Limb (tissue), 2 donors: Measurements from ENCODE around the gene UVSSA.

Experiments
- DNase-seq, 2 donors: peaks; one replicate each; pipeline ENCODE4 v3.0.0-alpha.2; 2016; ENCODE audit errors: extremely low spot score in 2 of 2

UVSSA gene, protein sequence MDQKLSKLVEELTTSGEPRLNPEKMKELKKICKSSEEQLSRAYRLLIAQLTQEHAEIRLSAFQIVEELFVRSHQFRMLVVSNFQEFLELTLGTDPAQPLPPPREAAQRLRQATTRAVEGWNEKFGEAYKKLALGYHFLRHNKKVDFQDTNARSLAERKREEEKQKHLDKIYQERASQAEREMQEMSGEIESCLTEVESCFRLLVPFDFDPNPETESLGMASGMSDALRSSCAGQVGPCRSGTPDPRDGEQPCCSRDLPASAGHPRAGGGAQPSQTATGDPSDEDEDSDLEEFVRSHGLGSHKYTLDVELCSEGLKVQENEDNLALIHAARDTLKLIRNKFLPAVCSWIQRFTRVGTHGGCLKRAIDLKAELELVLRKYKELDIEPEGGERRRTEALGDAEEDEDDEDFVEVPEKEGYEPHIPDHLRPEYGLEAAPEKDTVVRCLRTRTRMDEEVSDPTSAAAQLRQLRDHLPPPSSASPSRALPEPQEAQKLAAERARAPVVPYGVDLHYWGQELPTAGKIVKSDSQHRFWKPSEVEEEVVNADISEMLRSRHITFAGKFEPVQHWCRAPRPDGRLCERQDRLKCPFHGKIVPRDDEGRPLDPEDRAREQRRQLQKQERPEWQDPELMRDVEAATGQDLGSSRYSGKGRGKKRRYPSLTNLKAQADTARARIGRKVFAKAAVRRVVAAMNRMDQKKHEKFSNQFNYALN

DNA sequence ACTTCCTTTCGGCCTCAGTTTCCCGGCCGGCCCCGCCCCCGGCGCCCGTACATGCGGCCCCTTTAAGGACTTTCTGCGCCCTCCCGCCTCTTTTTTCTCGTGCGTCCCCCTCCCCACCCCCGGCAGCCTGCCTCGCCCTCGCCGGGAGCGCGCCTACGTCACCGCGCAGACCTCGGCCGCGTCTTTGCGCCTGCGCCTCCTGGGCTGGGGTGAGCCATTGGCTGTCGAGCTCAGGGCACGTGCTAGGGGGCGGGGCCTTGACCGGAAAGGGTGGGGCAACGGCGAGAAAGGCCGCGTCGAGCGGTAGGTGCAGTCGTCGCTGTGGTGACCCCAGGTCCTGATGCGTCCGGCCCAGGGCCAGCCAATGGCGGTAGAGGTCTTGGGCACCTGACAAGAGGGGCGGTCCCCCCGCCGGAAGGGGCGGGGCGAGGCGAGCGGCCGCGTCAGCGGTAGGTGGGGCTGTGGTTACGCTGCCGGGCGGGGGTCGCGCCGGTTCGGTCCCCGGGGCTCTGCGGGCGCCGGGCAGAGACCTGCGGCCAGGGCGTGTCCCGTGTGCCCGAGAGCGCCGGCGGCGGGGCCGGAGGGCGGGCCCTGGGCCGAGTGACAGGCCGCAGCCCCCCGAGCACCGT, at the start of gene UVSSA:
TSS of gene UVSSA (plus strand) at position 428 of the 629 bp plus-strand sequence. CDS start 884 bp downstream, outside the sequence.
- DNase-seq = peak; percentile 99 to 100

DNA sequence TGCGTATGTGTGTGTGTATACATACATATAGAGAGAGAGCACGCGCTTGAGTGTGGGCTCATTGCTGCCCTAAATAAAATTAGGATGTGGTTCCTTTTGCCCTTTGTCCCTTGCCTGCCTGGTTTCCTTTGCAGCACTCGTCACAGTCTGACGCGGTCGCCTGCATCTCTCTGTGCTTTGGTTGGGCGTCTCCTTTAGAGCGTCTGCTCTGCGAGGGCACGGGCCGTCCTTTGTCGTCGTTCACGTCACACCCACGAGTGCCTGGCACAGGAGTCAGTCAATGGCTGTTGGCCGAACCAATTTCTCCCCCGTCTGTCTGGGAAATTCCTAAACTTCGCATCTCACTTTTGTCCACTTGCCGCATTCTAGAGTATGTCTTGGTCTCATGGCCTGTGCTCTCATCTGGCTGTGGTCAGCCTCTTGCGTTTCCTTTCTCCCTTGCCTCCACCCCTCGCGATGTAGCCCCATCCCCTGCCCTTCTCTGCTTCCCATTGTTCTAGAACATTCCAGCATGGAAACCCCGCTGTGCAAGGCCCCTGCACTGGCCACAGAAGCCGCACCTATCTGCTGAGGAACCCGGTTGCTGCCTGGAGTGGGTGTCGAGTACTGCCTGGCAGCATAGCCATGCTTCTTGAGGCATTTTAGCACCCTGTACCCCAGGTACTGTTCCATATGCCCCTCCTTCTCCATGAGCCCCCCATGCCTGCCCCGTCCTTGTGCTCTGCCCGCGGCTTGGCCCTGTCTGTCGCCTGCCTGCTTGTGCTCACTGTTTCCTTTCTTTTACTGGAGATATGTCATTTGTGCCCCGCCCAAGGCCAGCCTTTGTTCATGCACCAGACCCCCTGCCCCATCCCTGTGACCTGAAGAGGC, 49.3 kb upstream of the UVSSA start:
- no peak for DNase-seq

DNA sequence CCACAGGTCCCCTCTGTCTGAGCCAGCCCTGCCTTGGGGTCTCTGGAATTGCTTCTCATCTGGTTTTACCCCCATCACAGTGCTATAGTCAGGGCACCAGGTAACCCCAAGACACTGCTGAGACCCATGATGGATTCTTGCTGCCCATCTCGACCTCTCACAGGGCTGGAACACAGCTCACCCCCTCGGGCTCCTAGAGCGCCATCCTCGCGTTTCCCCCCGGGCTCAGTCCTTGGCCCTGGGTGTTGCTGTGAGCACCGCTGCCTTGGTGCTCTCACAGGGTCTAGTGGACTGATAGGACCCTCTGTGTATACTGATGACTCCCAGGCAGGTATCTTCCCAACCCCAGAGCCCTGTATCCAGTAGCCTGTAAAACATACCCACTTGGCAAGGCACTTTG, 48.5 kb upstream of the UVSSA start:
- no peak for DNase-seq

DNA sequence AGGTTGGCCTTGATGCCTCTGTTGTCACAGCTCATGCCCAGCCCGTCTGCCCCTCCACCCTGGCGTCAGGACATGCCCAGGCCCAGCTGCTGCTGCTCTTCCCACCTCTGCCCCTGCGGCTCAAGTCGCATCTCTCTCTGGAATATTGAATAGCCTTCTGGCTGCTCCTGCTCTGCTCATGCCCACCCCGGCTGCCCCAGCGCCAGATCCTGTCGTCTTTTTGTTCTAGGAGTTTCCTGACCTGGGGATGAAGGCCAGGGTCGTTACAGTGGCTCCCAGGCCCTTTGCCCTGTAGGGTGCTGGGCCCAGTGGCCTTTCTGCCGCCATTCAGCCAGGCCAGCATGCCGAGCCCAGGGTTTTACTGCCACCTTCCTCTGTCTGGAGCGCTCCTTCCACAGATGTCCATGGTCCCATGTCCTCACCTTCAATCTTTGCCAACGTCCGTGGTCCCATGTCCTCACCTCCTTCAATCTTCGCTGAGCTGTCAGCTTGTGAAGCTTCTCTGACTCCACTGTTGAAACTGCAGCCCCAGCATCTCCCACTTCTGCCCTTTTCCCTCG, 47.6 kb upstream of the UVSSA start:
- DNase-seq = no peak

DNA sequence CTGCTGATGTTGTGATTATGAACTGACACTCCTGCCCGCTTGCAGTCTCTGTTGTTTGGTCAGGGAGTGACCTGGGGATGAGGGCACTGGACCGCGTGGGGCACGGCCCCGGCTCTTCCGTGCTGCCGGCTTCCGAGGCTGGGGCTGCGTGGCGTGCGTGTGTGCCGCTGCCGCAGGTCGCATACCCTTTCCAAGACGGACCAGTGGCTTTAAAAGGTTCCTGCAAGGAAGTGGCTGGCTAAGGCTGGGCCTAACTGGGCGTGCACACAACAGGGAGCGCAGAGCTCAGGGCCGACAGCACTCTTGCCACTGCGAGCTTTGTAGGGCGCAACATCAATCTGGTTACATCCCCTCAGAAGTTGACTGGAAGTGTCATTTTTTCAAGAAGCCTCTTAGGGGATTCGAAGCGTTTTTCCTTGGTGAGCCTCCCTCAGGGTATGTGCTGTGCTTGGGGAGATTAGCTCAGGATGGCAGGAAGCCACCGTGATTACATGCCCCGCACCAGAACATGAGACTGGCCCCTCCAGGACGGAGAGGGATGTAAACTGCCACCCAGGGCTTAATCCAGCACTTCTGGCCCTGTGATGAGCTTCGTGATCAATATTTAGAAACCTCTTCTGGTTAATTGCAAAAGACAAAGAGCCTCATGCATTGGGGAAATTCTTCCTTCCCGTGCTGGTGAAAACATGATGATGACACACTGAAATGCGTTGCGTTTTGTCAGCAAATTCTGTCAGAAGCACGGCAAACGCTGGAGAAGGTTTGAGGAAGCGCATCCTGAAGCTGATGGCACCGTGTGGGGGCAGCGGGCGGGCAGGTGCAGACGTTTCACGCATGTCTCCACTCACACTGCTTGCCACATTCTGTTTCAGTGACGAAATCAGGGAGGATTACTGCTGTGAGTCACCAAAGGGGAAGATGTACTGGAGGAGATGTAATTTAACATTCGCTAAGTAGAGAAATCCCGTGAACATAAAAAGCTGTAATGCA, 46.2 kb upstream of the UVSSA start:
- no peak for DNase-seq

DNA sequence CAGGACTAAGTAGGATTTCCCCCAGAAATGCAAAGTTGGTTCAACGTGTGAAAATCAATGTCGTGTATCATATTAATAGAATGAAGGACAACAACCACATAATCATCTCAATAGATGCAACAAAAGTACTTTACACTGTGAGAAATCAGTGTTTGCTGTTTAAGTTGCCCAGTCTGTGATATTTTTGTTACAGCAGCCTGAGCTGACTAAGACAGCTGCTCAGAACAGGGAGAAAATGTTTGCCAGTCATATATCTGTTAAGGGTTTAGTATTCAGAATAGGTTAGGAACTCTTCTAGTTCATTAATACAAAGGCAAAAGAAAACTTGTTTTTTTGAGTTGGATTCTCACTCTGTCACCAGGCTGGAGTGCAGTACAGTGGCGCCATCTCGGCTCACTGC, 44.8 kb upstream of the UVSSA start:
- no peak for DNase-seq

DNA sequence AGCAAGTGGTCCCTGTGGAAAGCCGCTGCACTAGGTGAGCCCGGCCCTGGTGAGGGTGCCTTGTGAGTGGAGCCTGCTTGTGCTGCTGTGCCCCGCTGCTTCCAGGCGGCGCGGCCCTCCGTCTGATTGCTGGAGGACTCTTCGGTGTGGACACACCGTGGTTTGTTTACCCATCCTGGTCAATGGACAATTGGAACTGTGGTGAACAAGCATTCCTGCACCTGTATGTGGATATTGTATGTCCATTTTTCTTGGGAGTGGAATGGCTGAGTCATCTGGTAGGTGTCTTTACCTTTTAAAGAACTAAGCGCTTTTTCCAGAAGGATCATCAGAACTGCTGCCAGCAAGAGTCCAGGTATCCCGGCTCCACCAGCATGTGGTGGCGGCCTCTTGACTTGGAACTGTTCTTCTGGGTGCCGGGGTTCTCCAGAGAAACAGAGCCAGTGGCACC, 41.7 kb upstream of the UVSSA start:
- DNase-seq = no peak

DNA sequence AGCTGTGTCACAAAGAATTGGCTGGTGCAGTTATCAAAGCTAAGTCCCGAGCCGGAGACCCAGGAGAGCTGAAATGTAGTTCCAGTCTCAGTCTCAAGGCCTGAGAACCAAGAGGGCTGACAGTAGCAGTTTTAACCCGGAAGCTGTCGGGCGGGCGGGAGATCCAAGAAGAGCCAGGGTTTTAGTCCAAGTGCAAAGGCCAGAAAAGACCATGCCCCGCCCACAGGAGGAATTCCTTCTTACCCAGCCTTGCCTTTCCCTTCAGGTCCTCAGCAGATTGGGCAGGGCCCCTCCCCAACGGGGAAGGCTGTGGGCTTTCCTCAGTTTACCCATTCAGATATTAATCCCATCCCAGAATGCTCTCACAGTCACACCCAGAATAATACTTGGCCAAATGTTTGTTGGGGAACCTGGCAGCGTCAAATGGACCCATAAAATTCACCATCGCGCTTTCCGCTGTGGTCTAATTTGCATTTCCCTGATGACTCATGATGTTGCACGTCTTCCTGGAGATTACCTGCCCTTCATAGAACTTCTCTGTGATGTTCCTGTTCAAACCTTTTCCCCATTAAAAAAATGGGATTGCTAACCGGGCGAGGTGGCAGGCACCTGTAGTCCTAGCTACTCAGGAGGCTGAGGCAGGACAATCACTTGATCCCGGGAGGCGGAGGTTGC, 41.1 kb upstream of the UVSSA start:
- no peak for DNase-seq

DNA sequence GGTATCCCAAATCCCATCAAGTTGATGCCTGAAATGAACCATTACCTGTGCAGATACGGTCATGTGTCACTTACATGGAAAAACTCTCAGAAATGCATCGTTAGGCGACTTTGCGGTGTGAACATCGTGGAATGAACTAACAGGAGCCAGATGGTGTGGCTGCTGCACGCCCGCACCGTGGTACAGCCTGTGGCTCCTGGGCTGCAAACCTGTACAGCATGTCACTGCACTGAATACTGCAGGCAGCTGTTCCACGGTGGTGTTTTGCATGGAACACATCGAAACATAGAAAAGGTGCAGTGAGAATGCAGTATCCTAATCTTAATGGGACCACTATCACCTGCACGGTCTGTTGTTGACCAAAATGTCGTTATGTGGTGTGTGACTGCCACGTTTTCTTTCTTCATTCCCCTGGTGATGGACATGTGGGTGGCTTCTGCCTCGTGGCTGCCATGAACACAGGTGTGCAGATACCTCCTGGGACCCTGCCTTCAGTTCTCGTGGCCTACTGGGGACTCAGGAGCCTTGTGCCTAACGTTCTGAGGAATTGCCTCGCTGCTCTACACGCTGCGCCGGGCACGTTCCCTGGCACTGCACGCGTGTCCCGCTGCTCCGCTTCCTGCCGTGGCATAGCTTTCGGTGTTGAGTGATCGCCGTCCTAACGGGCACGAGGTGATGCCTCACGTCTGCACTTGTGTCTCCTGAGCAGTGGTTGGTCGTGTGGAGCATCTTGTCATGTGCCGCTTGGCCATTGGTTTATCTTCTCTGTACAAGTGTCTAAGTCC, 38.9 kb upstream of the UVSSA start:
- no peak for DNase-seq

DNA sequence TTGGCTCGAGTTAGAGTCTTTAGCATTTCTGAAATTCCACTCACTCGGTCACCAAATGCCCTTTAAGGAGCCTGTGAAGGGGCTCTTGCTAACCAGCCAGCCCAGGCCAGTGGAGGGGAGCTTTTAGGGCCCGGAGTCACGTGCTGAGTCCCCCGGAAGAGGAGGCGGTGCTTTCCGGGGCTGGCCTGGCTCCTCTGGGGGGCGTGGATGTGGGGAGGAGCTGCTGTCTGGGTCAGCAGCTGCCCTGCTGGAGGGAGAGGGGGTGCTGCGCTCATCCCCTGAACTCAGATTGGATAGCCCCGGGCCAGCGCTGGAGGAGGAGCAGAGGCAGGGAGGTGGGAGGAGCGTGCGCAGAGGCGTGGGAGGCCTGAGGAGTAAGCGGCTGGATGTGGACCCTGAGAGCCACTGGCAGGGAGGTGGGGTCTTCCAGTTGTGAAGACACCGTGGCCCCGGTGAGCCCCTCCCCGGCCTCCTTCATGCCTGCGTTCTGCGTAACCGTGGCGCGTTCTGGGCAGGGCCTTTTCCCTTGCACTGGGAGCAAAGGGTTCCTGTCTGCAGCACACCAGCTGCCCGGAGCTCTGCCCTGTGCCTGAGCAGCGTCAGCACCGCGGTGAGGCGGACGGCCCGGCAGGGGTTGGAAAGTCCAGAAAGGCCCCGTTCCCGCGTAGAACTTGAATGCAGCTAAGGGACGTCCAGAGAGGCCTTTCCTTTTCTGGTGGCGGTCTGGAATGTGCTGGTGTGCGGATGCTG, 37.6 kb upstream of the UVSSA start:
- DNase-seq = peak; percentile 91 to 94

DNA sequence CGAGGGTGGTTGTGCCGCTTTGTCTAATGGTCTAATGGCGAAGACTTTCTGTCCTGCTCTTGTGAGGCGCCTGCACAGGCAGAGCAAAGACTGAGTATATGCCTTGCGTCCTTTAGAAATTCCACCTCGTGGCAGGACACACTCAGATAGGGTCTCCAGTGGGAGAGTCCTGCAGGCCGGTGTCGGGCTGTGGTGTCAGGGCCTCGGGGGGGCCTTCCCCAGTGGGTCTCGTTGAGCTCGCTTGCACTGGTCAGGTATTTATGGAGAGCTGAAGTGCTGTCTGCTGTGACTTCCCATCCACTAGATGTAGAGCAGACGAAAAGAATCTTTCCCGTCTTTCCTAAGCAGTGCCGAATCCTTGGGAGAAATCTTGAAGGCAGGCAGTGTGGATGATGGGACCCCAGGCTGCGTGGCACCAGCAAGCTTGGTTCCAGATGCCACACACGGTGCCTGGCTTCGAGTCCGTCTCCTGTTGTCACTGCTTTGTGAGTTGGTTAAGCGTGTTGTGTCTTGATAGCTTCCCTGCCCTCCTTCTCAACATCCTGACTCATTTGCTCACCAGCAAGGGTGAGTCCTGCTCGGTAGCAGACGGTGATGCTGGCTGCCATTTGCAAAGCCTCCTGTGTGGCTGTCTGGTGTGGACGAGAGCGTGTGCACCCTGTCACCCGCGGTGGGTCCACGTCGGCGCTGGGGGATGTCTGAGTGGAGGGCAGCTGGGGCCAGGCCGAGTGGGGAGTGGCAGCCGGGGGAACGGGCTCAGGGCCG, 36.8 kb upstream of the UVSSA start:
- no peak for DNase-seq

DNA sequence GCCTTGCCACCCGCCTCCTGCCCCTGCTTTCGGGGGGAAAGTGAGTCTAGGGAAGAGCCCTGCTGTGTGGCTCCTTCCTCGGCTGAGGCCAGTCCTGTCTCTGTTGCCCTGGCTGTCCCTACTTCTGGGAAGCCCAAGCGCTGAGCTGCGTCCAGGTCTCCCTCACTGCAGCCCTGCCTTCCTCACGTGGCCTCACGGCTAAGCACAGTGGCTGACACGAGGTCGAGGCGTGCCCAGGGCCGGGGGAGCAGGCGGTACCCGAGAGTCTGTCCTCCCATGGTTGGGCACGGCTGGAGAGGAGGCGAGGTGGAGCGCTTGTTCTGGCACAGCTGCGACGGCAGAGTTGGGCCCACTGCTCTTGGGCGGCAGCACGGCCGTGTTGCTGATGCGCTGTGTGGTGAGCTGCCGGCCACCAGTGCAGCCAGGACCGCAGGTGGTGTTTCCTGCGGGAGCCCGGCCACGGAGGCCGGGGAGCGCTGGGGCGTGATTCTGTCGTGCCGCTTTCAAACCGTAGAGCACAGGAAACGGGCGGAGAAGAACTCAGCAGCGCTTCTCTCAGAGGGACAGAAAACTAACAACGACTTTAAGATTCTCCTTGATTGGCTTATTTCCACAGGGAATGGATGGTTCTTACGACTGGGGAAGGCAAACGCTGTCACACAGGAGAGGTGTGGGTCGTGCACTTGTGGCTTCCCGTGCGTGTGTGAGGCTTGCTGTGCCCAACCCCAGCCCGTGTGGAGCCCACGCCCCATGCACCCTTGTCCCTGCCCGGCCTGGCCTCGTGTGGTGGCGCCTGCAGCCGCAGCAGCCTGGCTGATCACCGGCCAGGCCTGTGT, 36.0 kb upstream of the UVSSA start:
- no peak for DNase-seq

DNA sequence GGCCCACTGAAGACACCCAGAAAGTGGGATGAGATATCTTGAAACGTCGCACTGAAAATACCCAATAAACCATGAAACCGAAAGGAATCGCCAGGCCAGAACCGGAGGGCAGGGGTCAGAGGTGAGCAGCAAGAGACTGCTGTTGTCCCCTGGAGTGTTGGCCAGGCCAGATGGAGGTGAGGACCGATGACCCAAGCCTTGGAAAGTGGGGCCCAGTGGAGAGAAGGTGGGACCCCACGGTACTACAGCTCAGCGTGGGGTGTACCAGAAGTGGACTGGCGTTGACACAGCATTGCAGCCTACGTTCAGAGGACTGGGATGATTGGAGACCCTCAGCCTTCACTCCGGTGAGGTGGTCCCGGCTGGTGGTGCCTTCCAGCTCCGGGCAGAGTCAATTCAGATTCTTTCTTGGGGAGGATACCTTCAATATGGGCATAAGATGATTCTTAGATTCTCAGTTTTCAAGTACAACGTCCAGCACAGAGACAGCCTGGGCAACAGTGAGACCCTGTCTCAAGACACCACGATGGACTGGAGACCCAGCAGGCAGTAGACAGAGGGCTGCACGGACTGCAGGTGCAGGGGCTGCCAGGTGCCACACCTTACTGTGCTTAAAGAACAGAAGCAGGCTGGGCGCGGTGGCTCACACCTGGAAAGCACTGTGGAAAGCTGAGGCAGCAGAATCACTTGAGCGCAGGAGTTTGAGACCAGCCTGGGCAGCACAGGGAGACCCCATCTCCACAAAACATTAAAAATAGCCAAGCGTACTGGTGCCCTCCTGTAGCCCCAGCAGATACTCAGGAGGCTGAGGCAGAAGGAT, 34.0 kb upstream of the UVSSA start:
- no peak for DNase-seq

DNA sequence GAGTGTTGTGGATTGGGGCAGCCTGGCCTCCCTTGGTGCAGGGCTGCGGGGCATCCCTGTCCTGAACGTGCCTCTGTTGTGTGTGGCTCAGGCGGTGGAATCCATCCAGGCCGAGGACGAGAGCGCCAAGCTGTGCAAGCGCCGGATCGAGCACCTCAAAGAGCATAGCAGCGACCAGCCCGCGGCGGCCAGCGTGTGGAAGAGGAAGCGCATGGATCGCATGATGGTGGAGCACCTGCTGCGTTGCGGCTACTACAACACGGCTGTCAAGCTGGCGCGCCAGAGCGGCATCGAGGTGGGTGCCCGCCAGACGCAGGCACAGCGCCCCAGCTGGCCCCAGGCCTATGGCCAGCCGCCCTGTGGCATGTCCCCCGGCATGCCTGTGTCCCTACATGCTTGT, 31.7 kb upstream of the UVSSA start:
- DNase-seq = no peak

DNA sequence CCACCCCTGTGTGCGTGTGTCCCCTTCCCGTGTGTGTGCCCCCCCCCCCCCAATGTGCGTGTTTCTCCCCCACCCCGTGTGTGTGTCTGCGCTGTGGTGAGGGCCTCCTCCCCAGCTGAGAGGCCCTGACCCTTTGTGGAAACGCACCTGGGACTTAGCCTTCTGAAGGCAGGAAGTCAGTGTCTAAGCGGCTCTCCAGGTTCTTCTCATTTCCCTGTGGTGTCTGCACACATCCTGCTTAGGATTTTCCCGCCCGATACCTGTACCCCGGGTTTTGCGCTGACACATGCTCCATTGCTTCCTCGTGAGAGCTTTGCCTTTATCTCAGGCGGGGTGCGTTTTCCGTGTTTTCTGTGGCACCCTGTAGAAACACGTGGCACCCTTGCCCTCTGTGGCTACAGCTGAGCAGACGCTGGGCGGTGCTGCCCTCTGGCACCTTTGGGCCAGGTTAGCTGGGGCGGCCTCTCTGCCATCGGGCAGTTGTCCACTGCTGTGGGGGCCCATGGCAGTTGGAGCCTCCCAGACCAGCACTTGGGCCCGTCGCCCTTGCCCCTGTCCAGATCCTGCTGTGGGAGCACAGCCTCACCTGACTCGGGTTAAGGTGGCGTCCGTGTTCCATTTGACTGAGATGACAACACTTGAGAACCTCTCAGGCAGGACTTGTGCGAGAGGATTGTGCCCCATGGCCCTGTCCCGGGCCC, 31.0 kb upstream of the UVSSA start:
- no peak for DNase-seq
